DOHH2 (cell line): ENCODE results near the gene EGFLAM.

Experiments used
- H3F3A ChIP-seq: fragments of 200-600 bp; sonication (generic), shearing (Covaris generic); 2 replicates; pipeline ENCODE4 v1.6.0; 2016; ENCODE audit warnings: antibody characterized with exemption, mild to moderate bottlenecking; ENCODE audit not compliant: control insufficient read depth, insufficient read depth
- H3K27ac ChIP-seq: fragments of 200-600 bp; sonication (generic); 2 replicates; pipeline ENCODE4 v1.5.1; 2014; ENCODE audit warnings: low read depth, mild to moderate bottlenecking, low read length, moderate library complexity
- H3K27me3 ChIP-seq: fragments of 200-600 bp; sonication (generic); 2 replicates; pipeline ENCODE4 v1.6.1; 2014; ENCODE audit warnings: mild to moderate bottlenecking, low read length, mixed read lengths; ENCODE audit not compliant: control insufficient read depth
- H3K36me3 ChIP-seq: fragments of 200-600 bp; sonication (generic); 2 replicates; pipeline ENCODE4 v1.6.1; 2014; ENCODE audit warnings: mild to moderate bottlenecking, low read length, moderate library complexity, mixed read lengths; ENCODE audit not compliant: control insufficient read depth
- H3K4me1 ChIP-seq: fragments of 200-600 bp; sonication (generic); 2 replicates; pipeline ENCODE4 v1.6.1; 2014; ENCODE audit warnings: mild to moderate bottlenecking, low read length, mixed read lengths; ENCODE audit not compliant: control insufficient read depth
- H3K4me2 ChIP-seq: fragments of 200-600 bp; sonication (generic); 2 replicates; pipeline ENCODE4 v1.6.0; 2014; ENCODE audit warnings: mild to moderate bottlenecking, low read length, moderate library complexity
- H3K4me3 ChIP-seq: fragments of 200-600 bp; sonication (generic); 2 replicates; pipeline ENCODE4 v1.5.1; 2014; ENCODE audit warnings: mild to moderate bottlenecking, low read length, mixed read lengths
- H3K79me2 ChIP-seq: fragments of 200-600 bp; sonication (generic); 2 replicates; pipeline ENCODE4 v1.6.1; 2014; ENCODE audit warnings: mild to moderate bottlenecking, low read length, mixed read lengths; ENCODE audit not compliant: control insufficient read depth
- H3K9me2 ChIP-seq: fragments of 200-600 bp; sonication (generic); replicated peaks from 2 replicates; pipeline ENCODE4 v1.6.1; 2014; ENCODE audit warnings: mild to moderate bottlenecking, low read length, mixed read lengths; ENCODE audit not compliant: control insufficient read depth
- H3K9me3 ChIP-seq: fragments of 200-600 bp; sonication (generic); 2 replicates; pipeline ENCODE4 v1.6.1; 2014; ENCODE audit warnings: antibody characterized with exemption, low read length, mixed read lengths; ENCODE audit not compliant: control insufficient read depth, insufficient read depth
- H4K20me1 ChIP-seq: fragments of 200-600 bp; sonication (generic); 2 replicates; pipeline ENCODE4 v1.6.0; 2014; ENCODE audit warnings: low read depth, mild to moderate bottlenecking, antibody characterized with exemption, low read length, moderate library complexity; ENCODE audit not compliant: control insufficient read depth, insufficient read depth
- EZH2phosphoT487 ChIP-seq: fragments of 200-600 bp; sonication (generic); IDR thresholded peaks from 2 replicates; pipeline ENCODE4 v1.6.1; 2017; ENCODE audit warnings: borderline replicate concordance, mild to moderate bottlenecking, antibody characterized with exemption, low read length, moderate library complexity, mixed read lengths
- TF ChIP-seq, protein P1 (sequence below): fragments of 200-600 bp; sonication (generic); IDR thresholded peaks from one replicate; pipeline ENCODE4 v1.5.1; 2014; ENCODE audit warnings: antibody characterized with exemption, mild to moderate bottlenecking, low read depth, low read length; ENCODE audit not compliant: poor library complexity, severe bottlenecking

The EGFLAM gene

DNA sequence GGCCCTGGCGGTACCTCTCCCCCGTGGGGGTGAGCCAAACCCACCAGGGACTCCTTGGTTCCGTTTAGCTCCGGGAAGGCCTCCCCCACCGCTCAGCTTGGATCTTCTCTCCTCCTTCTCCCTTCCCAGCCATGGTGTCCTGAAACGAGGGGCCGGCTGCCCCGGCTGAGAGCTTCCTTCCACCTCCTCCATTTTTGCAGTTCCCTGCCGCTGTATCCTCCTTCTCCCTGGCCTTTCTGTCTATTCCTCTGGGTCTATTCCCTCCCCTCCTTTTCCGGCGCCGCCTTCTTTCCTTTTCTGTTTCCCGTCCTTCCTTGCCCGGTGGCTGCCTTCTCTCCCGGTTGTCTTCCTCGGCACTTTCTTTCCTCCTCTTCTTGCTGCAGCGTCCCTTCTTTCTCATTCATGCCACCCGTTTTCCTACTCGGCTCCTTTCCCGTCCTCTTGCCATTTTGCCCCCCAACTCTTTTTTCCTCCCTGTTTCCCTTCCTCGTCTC, 187.7 kb downstream of the EGFLAM start:
- Histone ChIP-seq H3K79me2 (no peaks in the 10 kb centered on the region), H3K4me3 (no peak overlapping the region), H3K36me3 (no peaks in the 10 kb centered on the region), H3K9me2 (no peaks in the 10 kb centered on the region), H3K27me3 (peaks cover 39% of the 10 kb centered on the region), H3K27ac (no peak overlapping the region), H3K4me2 (no peak overlapping the region), H3K4me1 (no peaks in the 10 kb centered on the region), H4K20me1 (no peaks in the 10 kb centered on the region), H3K9me3 (no peaks in the 10 kb centered on the region), H3F3A (no peaks in the 10 kb centered on the region)
- TF ChIP-seq, protein P1, sequence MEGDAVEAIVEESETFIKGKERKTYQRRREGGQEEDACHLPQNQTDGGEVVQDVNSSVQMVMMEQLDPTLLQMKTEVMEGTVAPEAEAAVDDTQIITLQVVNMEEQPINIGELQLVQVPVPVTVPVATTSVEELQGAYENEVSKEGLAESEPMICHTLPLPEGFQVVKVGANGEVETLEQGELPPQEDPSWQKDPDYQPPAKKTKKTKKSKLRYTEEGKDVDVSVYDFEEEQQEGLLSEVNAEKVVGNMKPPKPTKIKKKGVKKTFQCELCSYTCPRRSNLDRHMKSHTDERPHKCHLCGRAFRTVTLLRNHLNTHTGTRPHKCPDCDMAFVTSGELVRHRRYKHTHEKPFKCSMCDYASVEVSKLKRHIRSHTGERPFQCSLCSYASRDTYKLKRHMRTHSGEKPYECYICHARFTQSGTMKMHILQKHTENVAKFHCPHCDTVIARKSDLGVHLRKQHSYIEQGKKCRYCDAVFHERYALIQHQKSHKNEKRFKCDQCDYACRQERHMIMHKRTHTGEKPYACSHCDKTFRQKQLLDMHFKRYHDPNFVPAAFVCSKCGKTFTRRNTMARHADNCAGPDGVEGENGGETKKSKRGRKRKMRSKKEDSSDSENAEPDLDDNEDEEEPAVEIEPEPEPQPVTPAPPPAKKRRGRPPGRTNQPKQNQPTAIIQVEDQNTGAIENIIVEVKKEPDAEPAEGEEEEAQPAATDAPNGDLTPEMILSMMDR: no peak
- no peak for TF ChIP-seq EZH2phosphoT487

- TF ChIP-seq EZH2phosphoT487: no peak
- TF ChIP-seq, protein P1: no peak
- no peaks in the 10 kb centered on the region for H3K9me3 ChIP-seq
- H3K4me1 ChIP-seq: no peaks in the 10 kb centered on the region
- H3K4me2 ChIP-seq: no peak overlapping the region
- no peak overlapping the region for H3K4me3 ChIP-seq
- H3K36me3 ChIP-seq: no peaks in the 10 kb centered on the region
- no peaks in the 10 kb centered on the region for H3F3A ChIP-seq
- no peaks in the 10 kb centered on the region for H3K79me2 ChIP-seq
- H4K20me1 ChIP-seq: no peaks in the 10 kb centered on the region
- peaks cover 45% of the 10 kb centered on the region for H3K27me3 ChIP-seq
- H3K9me2 ChIP-seq: no peaks in the 10 kb centered on the region
- no peak overlapping the region for H3K27ac ChIP-seq
These were observed 188.7 kb downstream of the EGFLAM start for GRCh38 chr5:38447056-38447455.

DNA sequence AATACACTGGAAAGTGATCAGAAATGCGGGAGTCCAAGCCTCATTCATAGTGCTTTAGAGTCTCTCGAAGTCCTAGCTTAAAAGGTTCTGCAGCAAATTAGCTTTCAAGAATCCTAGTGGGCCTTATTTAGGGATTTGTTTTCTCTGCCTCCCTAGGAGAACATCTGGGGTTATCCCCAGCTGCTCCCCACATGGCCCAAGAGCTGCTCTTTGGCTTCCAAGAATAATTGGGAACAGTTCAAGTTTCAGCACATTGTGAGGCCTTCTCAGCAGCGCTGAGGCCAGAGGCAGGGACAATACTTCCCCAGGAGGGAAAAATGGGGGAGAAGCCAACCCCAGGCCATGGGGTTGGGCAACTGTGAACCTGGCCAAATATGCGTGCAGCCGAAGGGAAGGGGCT, 189.4 kb downstream of the EGFLAM start:
- Histone ChIP-seq H4K20me1 (0 out of 2 replicates have a peak, but pooled peaks cover 2% of the 10 kb centered on the region), H3K9me2 (no peaks in the 10 kb centered on the region), H3F3A (no peaks in the 10 kb centered on the region), H3K4me2 (no peak overlapping the region), H3K9me3 (no peaks in the 10 kb centered on the region), H3K27me3 (peaks cover 52% of the 10 kb centered on the region), H3K79me2 (no peaks in the 10 kb centered on the region), H3K27ac (no peak overlapping the region), H3K4me3 (no peak overlapping the region), H3K36me3 (no peaks in the 10 kb centered on the region), H3K4me1 (peaks cover 1% of the 10 kb centered on the region)
- TF ChIP-seq EZH2phosphoT487: no peak
- TF ChIP-seq, protein P1: no peak
